Transverse colon (tissue), 4 donors: Measurements from ENCODE around the gene TMTC1. TPM values are rescaled to one million over a fixed set of nuclear protein-coding genes. Genes with fewer than 3 reads are reported as not detected.

Source experiments
- DNase-seq: peaks from one replicate; pipeline ENCODE4 v3.0.0-alpha.2; 2019
- H3K27ac ChIP-seq, 4 donors: fragments of 200-600 bp; sonication (generic); 2 replicates each; pipeline ENCODE4 v1.5.1; 2016 to 2018; ENCODE audit warnings: inconsistent platforms in 4 of 4
- H3K27me3 ChIP-seq: fragments of 200-600 bp; sonication (generic); 2 replicates; pipeline ENCODE4 v1.5.1; 2017; ENCODE audit warnings: inconsistent platforms
- H3K36me3 ChIP-seq, 4 donors: fragments of 200-600 bp; sonication (generic); 2 replicates each; pipeline ENCODE4 v1.5.1; 2017 to 2019; ENCODE audit warnings: inconsistent platforms in 4 of 4
- H3K4me1 ChIP-seq, 4 donors: fragments of 200-600 bp; sonication (generic); 2 replicates each; pipeline ENCODE4 v1.5.1; 2017 to 2020; ENCODE audit warnings: inconsistent platforms in 4 of 4
- H3K4me3 ChIP-seq, 4 donors: fragments of 200-600 bp; sonication (generic); 1 replicate in 1 of 4; 2 replicates in 3 of 4; pipeline versions ENCODE4 v1.5.1 to v1.6.1; 2017 to 2019; ENCODE audit warnings: inconsistent platforms in 4 of 4
- H3K9me3 ChIP-seq, 2 donors: fragments of 200-600 bp; sonication (generic); 2 replicates each; pipeline ENCODE4 v1.5.1; 2017 to 2019; ENCODE audit warnings: inconsistent platforms in 2 of 2
- CTCF ChIP-seq, 5 experiments: fragments of 200-600 bp in 3 of 5; fragments of 450-650 bp in 2 of 5; sonication (generic) in 3 of 5; IDR thresholded peaks; 1 replicate in 2 of 5; 2 replicates in 3 of 5; pipeline ENCODE4 v1.5.1; 2016 to 2017; ENCODE audit warnings: antibody characterized with exemption in 5 of 5, inconsistent platforms in 3 of 5, mild to moderate bottlenecking in 2 of 5, moderate library complexity in 1 of 5
- EP300 ChIP-seq: sonication (generic); formaldehyde crosslinking; IDR thresholded peaks from one replicate; pipeline ENCODE4 v1.6.1; 2017; ENCODE audit warnings: antibody characterized with exemption, low read depth
- POLR2A ChIP-seq: fragments of 450-650 bp; IDR thresholded peaks from one replicate; pipeline ENCODE4 v1.6.1; 2016; ENCODE audit warnings: antibody characterized with exemption, mild to moderate bottlenecking, moderate library complexity
- POLR2AphosphoS5 ChIP-seq, 3 donors: sonication (generic); formaldehyde crosslinking; IDR thresholded peaks; one replicate each; pipeline ENCODE4 v1.6.1; 2016; ENCODE audit warnings: antibody characterized with exemption in 3 of 3
- WGBS, 2 donors: methylation state at CpG; one replicate each; pipeline ENCODE4 v1.1.5; 2018; ENCODE audit warnings: low coverage in 1 of 2; 5-methylcytosine and 5-hydroxymethylcytosine counted together
- in situ Hi-C, 4 donors: fragments of 200-750 bp; cut with MboI; loops; one replicate each; pipeline versions ENCODE4 v1.15.0 to v1.15.1; 2017; ENCODE audit warnings: low sequenced_read_pairs in 3 of 4, low pct_ligation_motif_present in 1 of 4, low pct_unique_long_range_greater_than_20kb in 1 of 4
- intact Hi-C: fragments of 100-400 bp; cut with DNase I; formaldehyde crosslinking; loops from one replicate; pipeline ENCODE4 v1.15.1; 2023; ENCODE audit warnings: low total_unique reads
- total RNA-seq, 4 donors: library from RNA; depleted of rRNA; stranded (reverse); fragments of >200 nt; gene quantifications; one replicate each; pipeline ENCODE4 v1.1.0, GENCODE V29; 2016

The TMTC1 gene
- total RNA-seq, 4 donors from 2014 or later, result 10.2 to 26.9 (median 16.9) TPM

- Histone ChIP-seq H3K27ac (no peak overlapping the region), H3K36me3 (no peaks in the 10 kb centered on the region), H3K4me3 (no peak overlapping the region), H3K4me1 (no peaks in the 10 kb centered on the region), H3K27me3 (no peaks in the 10 kb centered on the region), H3K9me3 (no peaks in the 10 kb centered on the region)
- DNase-seq, result no peak
- TF ChIP-seq CTCF (IDR thresholded peaks at IDR 0.05), result no peak
- TF ChIP-seq POLR2AphosphoS5 (IDR thresholded peaks at IDR 0.05), result no peak
- TF ChIP-seq POLR2A, result no peak
- no peak for TF ChIP-seq EP300
- 57 to 90% methylated on average over 1 to 3 of the region's 3 CpGs for WGBS, 2 donors
- intact Hi-C loops (no loop called here), in situ Hi-C loops (loop anchor here in 1 of 4 donors (25.0 kb wide), 1 partner anchor 105 kb away; no protein-coding TSS in a partner anchor)
Observed at GRCh38 chr12:29656762-29657538, 126.8 kb downstream of the TMTC1 start.

- TF ChIP-seq CTCF (IDR thresholded peaks at IDR 0.05), result no peak
- no peaks in the 10 kb centered on the region for H3K27me3 ChIP-seq
- H3K27ac ChIP-seq, result no peak overlapping the region
- 64 to 66% methylated on average over 6 of the region's 6 CpGs for WGBS, 2 donors
- intact Hi-C loops, result no loop called here
- no peaks in the 10 kb centered on the region for H3K4me1 ChIP-seq
- no peaks in the 10 kb centered on the region for H3K36me3 ChIP-seq
- H3K4me3 ChIP-seq, result no peak overlapping the region
- in situ Hi-C loops, result loop anchor here in 1 of 4 donors (25.0 kb wide), 1 partner anchor 106 kb away; no protein-coding TSS in a partner anchor
- H3K9me3 ChIP-seq, result no peaks in the 10 kb centered on the region
- no peak for DNase-seq
Observed at GRCh38 chr12:29655861-29656260, 127.9 kb downstream of the TMTC1 start.

DNA sequence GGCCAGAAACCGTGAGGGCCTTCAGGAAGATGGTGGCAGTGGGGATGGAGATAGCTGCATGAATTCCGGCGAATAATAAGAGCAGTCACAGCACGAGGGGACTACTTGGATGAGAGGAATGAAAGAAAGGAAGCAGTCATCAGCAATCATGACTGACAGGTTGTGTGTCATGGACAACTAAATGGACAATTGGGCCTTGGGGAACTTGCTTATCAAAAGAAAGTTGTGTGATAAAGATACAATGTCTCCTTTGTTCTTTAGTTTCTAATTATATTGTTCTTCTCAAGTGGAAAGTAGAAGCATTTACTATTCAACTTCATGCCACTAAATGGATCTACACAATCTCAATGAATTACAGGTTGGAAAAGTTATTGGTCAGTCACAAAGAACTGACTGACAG lies 130.5 kb downstream of the TMTC1 start:
- TF ChIP-seq POLR2AphosphoS5 (IDR thresholded peaks at IDR 0.05) (no peak), POLR2A (no peak), EP300 (no peak), CTCF (IDR thresholded peaks at IDR 0.05) (no peak)
- Histone ChIP-seq H3K36me3 (no peaks in the 10 kb centered on the region), H3K4me3 (no peak overlapping the region), H3K27me3 (no peaks in the 10 kb centered on the region), H3K27ac (no peak overlapping the region), H3K4me1 (no peaks in the 10 kb centered on the region), H3K9me3 (no peaks in the 10 kb centered on the region)
- in situ Hi-C loops, result loop anchor here in 1 of 4 donors (25.0 kb wide), 1 partner anchor 109 kb away; no protein-coding TSS in a partner anchor
- 78 to 82% methylated on average over 4 of the region's 4 CpGs for WGBS, 2 donors
- intact Hi-C loops, result no loop called here
- DNase-seq, result no peak

GRCh38 chr12:29650371-29650770 lies 133.4 kb downstream of the TMTC1 start:
- Histone ChIP-seq H3K27ac (no peak overlapping the region), H3K27me3 (no peaks in the 10 kb centered on the region), H3K4me3 (no peak overlapping the region), H3K9me3 (no peaks in the 10 kb centered on the region), H3K4me1 (no peaks in the 10 kb centered on the region), H3K36me3 (no peaks in the 10 kb centered on the region)
- WGBS, 2 donors, result 79 to 87% methylated on average over 4 of the region's 4 CpGs
- no peak for DNase-seq
- in situ Hi-C loops, result loop anchor here in 1 of 4 donors (25.0 kb wide), 1 partner anchor 112 kb away; no protein-coding TSS in a partner anchor
- no peak for TF ChIP-seq CTCF (IDR thresholded peaks at IDR 0.05)
- TF ChIP-seq POLR2A, result no peak
- TF ChIP-seq POLR2AphosphoS5 (IDR thresholded peaks at IDR 0.05), result no peak
- TF ChIP-seq EP300, result no peak
- intact Hi-C loops, result no loop called here
